PC-9 (cell line): ENCODE results near the gene NAGS. TPM values are rescaled to one million over a fixed set of nuclear protein-coding genes. Genes with fewer than 3 reads are reported as not detected.

Experiments
- BruUV-seq: library from RNA; stranded (reverse); fragments of 400-500 nt; replicated peaks from 2 replicates; lab custom pipeline; 2021; lab: Mats Ljungman, UMichigan
- CTCF ChIA-PET: fragments of 300-600 bp; sonication (Branson Sonifier 250); formaldehyde crosslinking; loops from one replicate; lab custom pipeline; 2022; ENCODE audit warnings: antibody characterized with exemption; lab: Charles Lee
- POLR2A ChIA-PET: fragments of 300-600 bp; sonication (Branson Sonifier 250); formaldehyde crosslinking; loops from one replicate; lab custom pipeline; 2022; ENCODE audit warnings: antibody characterized with exemption; ENCODE audit not compliant: unreplicated experiment; lab: Charles Lee
- DNase-seq, 2 experiments: peaks; one replicate each; pipeline versions ENCODE4 v3.0.0 to v3.0.0-alpha.2; 2015 to 2022; ENCODE audit warnings: mixed read lengths in 1 of 2
- H2AFZ ChIP-seq: fragments of 200-600 bp; sonication (generic); 2 replicates; pipeline ENCODE4 v1.8.1; 2017; ENCODE audit warnings: antibody characterized with exemption
- H3F3A ChIP-seq: fragments of 200-600 bp; sonication (generic); 2 replicates; pipeline ENCODE4 v1.8.1; 2017; ENCODE audit warnings: antibody characterized with exemption, mild to moderate bottlenecking, low read depth; ENCODE audit not compliant: insufficient read depth
- H3K27ac ChIP-seq: fragments of 200-600 bp; sonication (generic); 2 replicates; pipeline ENCODE4 v1.6.1; 2016; ENCODE audit warnings: mixed run types
- H3K27me3 ChIP-seq: fragments of 200-600 bp; sonication (generic); 2 replicates; pipeline ENCODE4 v1.6.1; 2016; ENCODE audit warnings: low read depth, mixed run types; ENCODE audit not compliant: insufficient read depth
- H3K36me3 ChIP-seq: fragments of 200-600 bp; sonication (generic); 2 replicates; pipeline ENCODE4 v1.6.1; 2016; ENCODE audit warnings: low read depth, mixed run types
- H3K4me1 ChIP-seq: fragments of 200-600 bp; sonication (generic); replicated peaks from 2 replicates; pipeline ENCODE4 v1.6.1; 2016; ENCODE audit warnings: mixed run types; ENCODE audit not compliant: insufficient read depth
- H3K4me2 ChIP-seq: fragments of 200-600 bp; sonication (generic); 2 replicates; pipeline ENCODE4 v1.6.1; 2017; ENCODE audit warnings: mixed run types
- H3K4me3 ChIP-seq: fragments of 200-600 bp; sonication (generic); 2 replicates; pipeline ENCODE4 v1.6.1; 2016; ENCODE audit warnings: mixed run types
- H3K79me2 ChIP-seq: fragments of 200-600 bp; sonication (generic); 2 replicates; pipeline ENCODE4 v1.6.1; 2017; ENCODE audit warnings: low read depth, mixed run types
- H3K9me2 ChIP-seq: fragments of 200-600 bp; sonication (generic); 2 replicates; pipeline ENCODE4 v1.8.1; 2017; ENCODE audit warnings: mild to moderate bottlenecking; ENCODE audit not compliant: insufficient read depth
- H3K9me3 ChIP-seq: fragments of 200-600 bp; sonication (generic); 2 replicates; pipeline ENCODE4 v1.8.1; 2016; ENCODE audit warnings: low read depth; ENCODE audit not compliant: insufficient read depth
- H4K20me1 ChIP-seq: fragments of 200-600 bp; sonication (generic); 2 replicates; pipeline ENCODE4 v1.8.1; 2017; ENCODE audit not compliant: insufficient read depth
- CTCF ChIP-seq: fragments of 200-600 bp; sonication (generic); conservative IDR thresholded peaks from 2 replicates; pipeline ENCODE4 v1.6.1; 2017; ENCODE audit warnings: mixed run types, antibody characterized with exemption, mild to moderate bottlenecking, moderate library complexity
- EZH2 ChIP-seq: fragments of 200-600 bp; sonication (generic); IDR thresholded peaks from 2 replicates; pipeline ENCODE4 v1.8.0; 2017; ENCODE audit warnings: antibody characterized with exemption, low read depth
- intact Hi-C: fragments of 100-400 bp; cut with micrococcal nuclease; formaldehyde crosslinking; loops from one replicate; pipeline ENCODE4 v1.10.0; 2022; ENCODE audit not compliant: unreplicated experiment
- total RNA-seq: library from RNA; stranded (reverse); gene quantifications from 2 replicates; pipeline ENCODE4 v1.2.3, GENCODE V29; 2021

The NAGS gene
- total RNA-seq, 1 experiment from 2014 or later: 1.0 TPM

- no peak for DNase-seq
- H3K4me1 ChIP-seq: peaks cover 12% of the 10 kb centered on the region
- ChIA-PET CTCF (interaction anchor here (0.7 to 1.5 kb wide), 2 partner anchors 163 to 283 kb away, joined by 3 read pairs; no protein-coding TSS in a partner anchor), POLR2A (interaction anchor here (0.5 kb wide), 1 partner anchor 226 kb away, joined by 5 read pairs; the partner anchor contains the start of gene DUSP3)
- no peaks in the 10 kb centered on the region for H3K79me2 ChIP-seq
- H3K4me2 ChIP-seq: no peak overlapping the region
- no peak overlapping the region for H2AFZ ChIP-seq
- H4K20me1 ChIP-seq: no peaks in the 10 kb centered on the region
- no peaks in the 10 kb centered on the region for H3K27me3 ChIP-seq
- H3K36me3 ChIP-seq: no peaks in the 10 kb centered on the region
- H3F3A ChIP-seq: peaks cover 7% of the 10 kb centered on the region
- intact Hi-C loops: loop anchor here (5.0 kb wide), 1 partner anchor 67 kb away; the partner anchor contains the start of gene G6PC3
- no peaks in the 10 kb centered on the region for H3K9me3 ChIP-seq
- no peaks in the 10 kb centered on the region for H3K9me2 ChIP-seq
- TF ChIP-seq CTCF (no peak), EZH2 (no peak)
- BruUV-seq: no TSS peak
- no peak overlapping the region for H3K4me3 ChIP-seq
- no peak overlapping the region for H3K27ac ChIP-seq
Observed at GRCh38 chr17:44004761-44005526, 522 bp downstream of the NAGS start.

DNA sequence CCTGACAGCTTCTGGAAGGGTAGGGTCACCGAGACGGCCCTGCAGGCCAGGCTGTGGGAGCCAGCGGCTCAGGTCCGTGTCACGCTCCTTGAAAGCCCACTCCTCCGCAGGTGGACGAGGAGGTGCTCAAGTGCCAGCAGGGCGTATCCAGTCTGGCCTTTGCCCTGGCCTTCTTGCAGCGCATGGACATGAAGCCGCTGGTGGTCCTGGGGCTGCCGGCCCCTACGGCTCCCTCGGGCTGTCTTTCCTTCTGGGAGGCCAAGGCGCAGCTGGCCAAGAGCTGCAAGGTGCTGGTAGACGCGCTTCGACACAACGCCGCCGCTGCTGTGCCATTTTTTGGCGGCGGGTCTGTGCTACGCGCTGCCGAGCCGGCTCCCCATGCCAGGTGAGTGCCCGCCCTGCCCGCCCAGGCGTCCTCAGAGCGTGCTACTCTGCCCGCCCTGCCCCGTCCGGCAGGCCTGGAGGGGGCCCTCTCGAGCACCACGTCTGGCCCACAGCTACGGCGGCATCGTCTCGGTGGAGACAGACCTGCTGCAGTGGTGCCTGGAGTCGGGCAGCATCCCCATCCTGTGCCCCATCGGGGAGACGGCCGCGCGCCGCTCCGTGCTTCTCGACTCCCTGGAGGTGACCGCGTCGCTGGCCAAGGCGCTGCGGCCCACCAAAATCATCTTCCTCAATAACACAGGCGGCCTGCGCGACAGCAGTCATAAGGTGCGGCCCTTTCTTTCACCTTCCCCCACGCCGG, 1.3 kb downstream of the NAGS start:
- Histone ChIP-seq H4K20me1 (no peaks in the 10 kb centered on the region), H3K9me2 (no peaks in the 10 kb centered on the region), H2AFZ (peak overlapping the region; percentile 59; the same call in 1 of the 2 replicates), H3K36me3 (no peaks in the 10 kb centered on the region), H3K27me3 (no peaks in the 10 kb centered on the region), H3K4me3 (peak overlapping the region; percentile 52), H3F3A (peaks cover 9% of the 10 kb centered on the region), H3K4me1 (peaks cover 12% of the 10 kb centered on the region), H3K9me3 (no peaks in the 10 kb centered on the region), H3K4me2 (peak overlapping the region; percentile 83), H3K79me2 (no peaks in the 10 kb centered on the region), H3K27ac (no peak overlapping the region)
- BruUV-seq: no TSS peak
- ChIA-PET POLR2A (interaction anchor here (0.5 to 0.6 kb wide), 2 partner anchors 60 to 227 kb away, joined by 4 to 5 read pairs; partner anchors contain the start of gene DUSP3), CTCF (interaction anchor here (0.5 to 1.5 kb wide), 9 partner anchors 17 to 359 kb away, joined by 3 to 6 read pairs (median 3); partner anchors contain the start of gene HDAC5)
- DNase-seq: peak in 1 of 2 experiments; percentile 53
- TF ChIP-seq CTCF (no peak), EZH2 (no peak)
- intact Hi-C loops: loop anchor here (5.0 kb wide), 1 partner anchor 67 kb away; the partner anchor contains the start of gene G6PC3

- ChIA-PET CTCF (interaction anchor here (0.5 to 1.5 kb wide), 8 partner anchors 18 to 358 kb away, joined by 3 to 6 read pairs (median 4); partner anchors contain the start of gene HDAC5), POLR2A (interaction anchor here (0.6 to 0.7 kb wide), 3 partner anchors 48 to 157 kb away, joined by 3 to 4 read pairs (median 4); no protein-coding TSS in a partner anchor)
- peak overlapping the region; percentile 59 for H2AFZ ChIP-seq
- peak overlapping the region; percentile 83 for H3K4me2 ChIP-seq
- H3K27me3 ChIP-seq: no peaks in the 10 kb centered on the region
- peaks cover 12% of the 10 kb centered on the region for H3K4me1 ChIP-seq
- TF ChIP-seq EZH2 (no peak), CTCF (no peak)
- H3K79me2 ChIP-seq: no peaks in the 10 kb centered on the region
- no peaks in the 10 kb centered on the region for H3K9me2 ChIP-seq
- H3K4me3 ChIP-seq: peak overlapping the region; percentile 52
- H3K36me3 ChIP-seq: no peaks in the 10 kb centered on the region
- no peaks in the 10 kb centered on the region for H4K20me1 ChIP-seq
- H3K9me3 ChIP-seq: no peaks in the 10 kb centered on the region
- intact Hi-C loops: loop anchor here (5.0 kb wide), 1 partner anchor 66 kb away; the partner anchor contains the start of gene G6PC3
- no peak for DNase-seq
- H3K27ac ChIP-seq: 0 out of 2 replicates have a peak overlapping the region, but pooled peaks have one; percentile 3
- peaks cover 10% of the 10 kb centered on the region for H3F3A ChIP-seq
- TSS peak; percentile 37 for BruUV-seq
Observed at GRCh38 chr17:44006272-44006597, 1.8 kb downstream of the NAGS start.
